Fibroblast of lung (primary cell): Measurements from ENCODE around the gene SLMAP.

Experiments used
- CTCF ChIP-seq, 2 donors: IDR thresholded peaks in 1 of 2; conservative IDR thresholded peaks in 1 of 2; 1 replicate in 1 of 2; 2 replicates in 1 of 2; pipeline ENCODE4 v1.5.1; 2011 to 2012; ENCODE audit warnings: low read length in 2 of 2, control low read depth in 1 of 2, inconsistent platforms in 1 of 2, low read depth in 1 of 2, mild to moderate bottlenecking in 1 of 2
- EZH2 ChIP-seq: IDR thresholded peaks from 2 replicates; pipeline ENCODE4 v1.5.1; 2012; ENCODE audit warnings: low read length, control low read depth, mild to moderate bottlenecking; ENCODE audit errors: missing control alignments

DNA sequence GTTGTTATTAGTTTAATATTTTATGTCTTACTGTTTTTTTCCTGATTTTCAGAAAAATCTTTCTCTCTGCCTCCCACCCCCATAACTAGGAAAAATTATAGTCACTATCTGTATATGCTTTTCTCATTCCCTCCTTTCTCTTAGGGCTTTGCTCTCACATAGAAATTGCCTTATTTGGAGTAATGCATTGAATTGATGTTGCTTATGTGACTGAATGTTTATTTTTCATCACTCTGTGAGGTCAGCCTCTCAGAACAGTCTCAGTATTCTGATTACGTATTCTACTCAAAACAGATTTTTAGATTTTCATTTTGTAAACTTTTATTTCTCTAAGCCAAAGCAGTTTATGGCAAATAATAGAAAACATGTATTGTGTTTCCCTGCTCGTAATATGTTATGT lies 121.0 kb downstream of the SLMAP start:
- no peak for TF ChIP-seq EZH2
- TF ChIP-seq CTCF (conservative IDR thresholded peaks at IDR 0.05 in 1 of 2, IDR thresholded peaks at IDR 0.05 in 1 of 2; ENCODE audit: low read depth in 1 of 2, low read length in 2 of 2): no peak
